Panc1 (cell line): ENCODE measurements around the gene INPP4B. TPM values are rescaled to one million over a fixed set of nuclear protein-coding genes. Genes with fewer than 3 reads are reported as not detected.

Source experiments
- ATAC-seq: fragments of 200-7000 bp; cut with Tn5 transposase; 2 replicates; pipeline ENCODE4 v1.9.1; 2020; ENCODE audit warnings: mild to moderate bottlenecking, moderate library complexity
- BruUV-seq: library from RNA; stranded (reverse); fragments of 400-500 nt; replicated peaks from 2 replicates; lab custom pipeline; 2021; lab: Mats Ljungman, UMichigan
- CTCF ChIA-PET: fragments of 300-600 bp; sonication (Branson Sonifier 250); formaldehyde crosslinking; loops from one replicate; lab custom pipeline; 2022; ENCODE audit warnings: antibody characterized with exemption; lab: Charles Lee
- POLR2A ChIA-PET: fragments of 300-600 bp; sonication (Branson Sonifier 250); formaldehyde crosslinking; loops from one replicate; lab custom pipeline; 2022; ENCODE audit warnings: antibody characterized with exemption; lab: Charles Lee
- DNase-seq: peaks from one replicate; pipeline ENCODE4 v3.0.0-alpha.2; 2010; ENCODE audit warnings: low read depth, low spot score
- H3K27ac ChIP-seq: 2 replicates; pipeline ENCODE4 v1.5.1; 2011; ENCODE audit warnings: mild to moderate bottlenecking, low read length, inconsistent platforms
- H3K27me3 ChIP-seq: fragments of 200-500 bp; sonication (Bioruptor generic); 2 replicates; pipeline ENCODE4 v1.6.0; 2014; ENCODE audit warnings: low read length, inconsistent platforms; ENCODE audit not compliant: control insufficient read depth, insufficient read depth
- H3K36me3 ChIP-seq: fragments of 200-500 bp; sonication (Bioruptor generic); 2 replicates; pipeline ENCODE4 v1.5.1; 2014; ENCODE audit warnings: inconsistent platforms, mild to moderate bottlenecking, low read length, moderate library complexity; ENCODE audit not compliant: control insufficient read depth, insufficient read depth
- H3K4me1 ChIP-seq: 2 replicates; pipeline ENCODE4 v1.5.1; 2011; ENCODE audit warnings: inconsistent platforms, mild to moderate bottlenecking, low read length, moderate library complexity; ENCODE audit not compliant: control insufficient read depth, insufficient read depth
- H3K4me3 ChIP-seq, 2 experiments: 2 replicates each; pipeline ENCODE4 v1.5.1; 2011 to 2012; ENCODE audit warnings: low read depth in 2 of 2, low read length in 2 of 2, mild to moderate bottlenecking in 2 of 2, inconsistent platforms in 1 of 2, moderate library complexity in 1 of 2
- H3K9me3 ChIP-seq: fragments of 200-500 bp; sonication (Bioruptor generic); 2 replicates; pipeline ENCODE4 v1.5.1; 2014; ENCODE audit warnings: low read depth, mild to moderate bottlenecking, inconsistent platforms, low read length, moderate library complexity; ENCODE audit not compliant: control insufficient read depth, insufficient read depth
- CTCF ChIP-seq: fragments of 450-650 bp; IDR thresholded peaks from 2 replicates; pipeline ENCODE4 v1.5.1; 2017; ENCODE audit warnings: mild to moderate bottlenecking
- POLR2AphosphoS5 ChIP-seq: IDR thresholded peaks from 2 replicates; pipeline ENCODE4 v1.6.1; 2012; ENCODE audit warnings: mild to moderate bottlenecking, low read depth, low read length, moderate library complexity
- REST ChIP-seq, 2 experiments: IDR thresholded peaks; 2 replicates each; pipeline ENCODE4 v1.6.1; 2011 to 2012; ENCODE audit warnings: low read depth in 2 of 2, control low read depth in 1 of 2, low read length in 1 of 2, mild to moderate bottlenecking in 1 of 2, moderate library complexity in 1 of 2; ENCODE audit not compliant: insufficient read depth in 1 of 2
- SIN3A ChIP-seq: IDR thresholded peaks from 2 replicates; pipeline ENCODE4 v1.6.1; 2012; ENCODE audit warnings: low read depth, mild to moderate bottlenecking, low read length, moderate library complexity, borderline replicate concordance; ENCODE audit not compliant: insufficient read depth
- TCF7L2 ChIP-seq: IDR thresholded peaks from 2 replicates; pipeline ENCODE4 v1.6.1; 2011; ENCODE audit warnings: mild to moderate bottlenecking, low read depth, low read length, inconsistent platforms
- in situ Hi-C: cut with HindIII; loops from 2 replicates; pipeline ENCODE4 v1.10.0; 2016; ENCODE audit warnings: low sequenced_read_pairs, low pct_unique_long_range_greater_than_20kb
- intact Hi-C: fragments of 100-400 bp; cut with micrococcal nuclease; formaldehyde crosslinking; loops from one replicate; pipeline ENCODE4 v1.10.0; 2022; ENCODE audit not compliant: unreplicated experiment
- total RNA-seq: library from RNA; stranded (reverse); gene quantifications from one replicate; pipeline ENCODE4 v1.2.1, GENCODE V29; 2021; ENCODE audit not compliant: unreplicated experiment

INPP4B gene
- total RNA-seq, 1 experiment from 2014 or later, result 4.5 TPM

GRCh38 chr4:142413485-142413884, 432.6 kb downstream of the INPP4B start:
- Histone ChIP-seq H3K4me3 (no peak overlapping the region), H3K27me3 (no peaks in the 10 kb centered on the region), H3K27ac (no peak overlapping the region), H3K4me1 (no peaks in the 10 kb centered on the region), H3K9me3 (no peaks in the 10 kb centered on the region), H3K36me3 (no peaks in the 10 kb centered on the region)
- no peak for DNase-seq
- intact Hi-C loops (no loop called here), in situ Hi-C loops (no loop called here)
- BruUV-seq, result no TSS peak
- ChIA-PET POLR2A (no interaction called here), CTCF (no interaction called here)
- ATAC-seq, result no peak
- TF ChIP-seq REST (IDR thresholded peaks at IDR 0.05; ENCODE audit: insufficient read depth in 1 of 2, low read depth in 2 of 2, low read length in 1 of 2), result no peak
- TF ChIP-seq SIN3A, result no peak
- no peak for TF ChIP-seq TCF7L2
- no peak for TF ChIP-seq POLR2AphosphoS5
- no peak for TF ChIP-seq CTCF

GRCh38 chr4:142411993-142412392, 434.1 kb downstream of the INPP4B start:
- H3K4me3 ChIP-seq, result no peak overlapping the region

More at GRCh38 chr4:142411993-142412392, 434.1 kb downstream of the INPP4B start:
- intact Hi-C loops (no loop called here), in situ Hi-C loops (no loop called here)
- TF ChIP-seq SIN3A (no peak), CTCF (no peak), POLR2AphosphoS5 (no peak), TCF7L2 (no peak), REST (IDR thresholded peaks at IDR 0.05; ENCODE audit: insufficient read depth in 1 of 2, low read depth in 2 of 2, low read length in 1 of 2) (no peak)
- Histone ChIP-seq H3K36me3 (no peaks in the 10 kb centered on the region), H3K27ac (no peak overlapping the region), H3K9me3 (no peaks in the 10 kb centered on the region), H3K27me3 (no peaks in the 10 kb centered on the region), H3K4me1 (peaks cover 10% of the 10 kb centered on the region)
- DNase-seq (no peak), ATAC-seq (no peak)
- ChIA-PET POLR2A (no interaction called here), CTCF (no interaction called here)
- no TSS peak for BruUV-seq
